Thyroid gland (tissue), 4 donors: ENCODE measurements around the gene ZNF423. TPM values are rescaled to one million over a fixed set of nuclear protein-coding genes. Genes with fewer than 3 reads are reported as not detected.

Experiments
- DNase-seq, 2 donors: peaks; one replicate each; pipeline ENCODE4 v3.0.0-alpha.2; 2019
- H3K27ac ChIP-seq, 3 donors: fragments of 200-600 bp; sonication (generic); 1 replicate in 2 of 3; 2 replicates in 1 of 3; pipeline ENCODE4 v1.5.1; 2016 to 2019; ENCODE audit warnings: mild to moderate bottlenecking in 1 of 3, moderate library complexity in 1 of 3
- H3K27me3 ChIP-seq: fragments of 200-600 bp; sonication (generic); one replicate; pipeline ENCODE4 v1.5.1; 2019
- H3K36me3 ChIP-seq, 2 donors: fragments of 200-600 bp; sonication (generic); one replicate each; pipeline ENCODE4 v1.5.1; 2016 to 2019
- H3K4me1 ChIP-seq, 2 donors: fragments of 200-600 bp; sonication (generic); one replicate each; pipeline ENCODE4 v1.5.1; 2017 to 2019
- H3K4me3 ChIP-seq, 3 donors: fragments of 200-600 bp; sonication (generic); replicated peaks in 1 of 3; 1 replicate in 2 of 3; 2 replicates in 1 of 3; pipeline ENCODE4 v1.5.1; 2016; ENCODE audit warnings: mild to moderate bottlenecking in 1 of 3
- H3K9me3 ChIP-seq: fragments of 200-600 bp; sonication (generic); one replicate; pipeline ENCODE4 v1.5.1; 2017
- POLR2A ChIP-seq, 2 donors: fragments of 450-650 bp; IDR thresholded peaks; one replicate each; pipeline ENCODE4 v1.6.1; 2017; ENCODE audit warnings: antibody characterized with exemption in 2 of 2, mild to moderate bottlenecking in 2 of 2, moderate library complexity in 1 of 2
- WGBS, 2 donors: methylation state at CpG; one replicate each; pipeline ENCODE4 v1.1.5; 2017; 5-methylcytosine and 5-hydroxymethylcytosine counted together
- intact Hi-C: fragments of 100-400 bp; cut with DNase I; formaldehyde crosslinking; loops from one replicate; pipeline ENCODE4 v1.15.1; 2023
- total RNA-seq, 4 donors: library from RNA; depleted of rRNA; stranded (reverse); fragments of >200 nt; gene quantifications; one replicate each; pipeline ENCODE4 v1.2.3, GENCODE V29; 2016
- TF ChIP-seq, protein P1 (sequence below), 6 experiments: fragments of 200-600 bp in 3 of 6; fragments of 450-650 bp in 3 of 6; sonication (generic) in 3 of 6; IDR thresholded peaks; one replicate each; pipeline ENCODE4 v1.5.1; 2016 to 2019; ENCODE audit warnings: antibody characterized with exemption in 6 of 6, mild to moderate bottlenecking in 2 of 6, inconsistent platforms in 1 of 6, moderate library complexity in 1 of 6

Gene ZNF423
- total RNA-seq, 4 donors from 2014 or later = 7.4 to 10.0 (median 8.5) TPM

DNA sequence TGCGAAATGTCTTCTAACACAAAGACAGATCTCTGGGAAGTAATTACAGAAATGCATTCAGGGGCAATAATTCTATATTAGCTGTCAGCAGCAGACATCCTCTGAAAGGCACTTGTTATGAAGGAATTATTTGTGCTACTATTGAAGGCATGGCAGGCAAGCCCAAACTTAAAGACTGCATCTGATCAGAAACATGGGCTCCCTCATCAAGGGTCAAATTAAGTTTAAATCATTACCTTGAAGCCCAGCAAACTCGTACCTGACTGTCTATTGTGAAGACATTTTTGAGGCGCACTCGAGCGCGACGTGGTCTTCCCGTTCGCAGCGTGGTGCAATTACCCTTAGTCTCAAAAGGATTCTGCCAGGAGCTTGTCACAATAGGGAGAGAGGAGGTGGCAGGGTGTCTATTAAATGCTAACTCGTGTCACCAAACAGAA, 110.6 kb downstream of the ZNF423 start:
- DNase-seq = no peak
- H3K4me1 ChIP-seq = peaks cover 4 to 21% of the 10 kb centered on the region in 2 donors
- H3K27me3 ChIP-seq = no peaks in the 10 kb centered on the region
- no peak overlapping the region for H3K27ac ChIP-seq
- TF ChIP-seq, protein P1, sequence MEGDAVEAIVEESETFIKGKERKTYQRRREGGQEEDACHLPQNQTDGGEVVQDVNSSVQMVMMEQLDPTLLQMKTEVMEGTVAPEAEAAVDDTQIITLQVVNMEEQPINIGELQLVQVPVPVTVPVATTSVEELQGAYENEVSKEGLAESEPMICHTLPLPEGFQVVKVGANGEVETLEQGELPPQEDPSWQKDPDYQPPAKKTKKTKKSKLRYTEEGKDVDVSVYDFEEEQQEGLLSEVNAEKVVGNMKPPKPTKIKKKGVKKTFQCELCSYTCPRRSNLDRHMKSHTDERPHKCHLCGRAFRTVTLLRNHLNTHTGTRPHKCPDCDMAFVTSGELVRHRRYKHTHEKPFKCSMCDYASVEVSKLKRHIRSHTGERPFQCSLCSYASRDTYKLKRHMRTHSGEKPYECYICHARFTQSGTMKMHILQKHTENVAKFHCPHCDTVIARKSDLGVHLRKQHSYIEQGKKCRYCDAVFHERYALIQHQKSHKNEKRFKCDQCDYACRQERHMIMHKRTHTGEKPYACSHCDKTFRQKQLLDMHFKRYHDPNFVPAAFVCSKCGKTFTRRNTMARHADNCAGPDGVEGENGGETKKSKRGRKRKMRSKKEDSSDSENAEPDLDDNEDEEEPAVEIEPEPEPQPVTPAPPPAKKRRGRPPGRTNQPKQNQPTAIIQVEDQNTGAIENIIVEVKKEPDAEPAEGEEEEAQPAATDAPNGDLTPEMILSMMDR (IDR thresholded peaks at IDR 0.05) = no peak
- TF ChIP-seq POLR2A (IDR thresholded peaks at IDR 0.05) = no peak
- no peaks in the 10 kb centered on the region for H3K9me3 ChIP-seq
- intact Hi-C loops = no loop called here
- WGBS, 2 donors = 89% methylated on average over 11 of the region's 11 CpGs
- no peak overlapping the region for H3K4me3 ChIP-seq
- no peaks in the 10 kb centered on the region for H3K36me3 ChIP-seq

DNA sequence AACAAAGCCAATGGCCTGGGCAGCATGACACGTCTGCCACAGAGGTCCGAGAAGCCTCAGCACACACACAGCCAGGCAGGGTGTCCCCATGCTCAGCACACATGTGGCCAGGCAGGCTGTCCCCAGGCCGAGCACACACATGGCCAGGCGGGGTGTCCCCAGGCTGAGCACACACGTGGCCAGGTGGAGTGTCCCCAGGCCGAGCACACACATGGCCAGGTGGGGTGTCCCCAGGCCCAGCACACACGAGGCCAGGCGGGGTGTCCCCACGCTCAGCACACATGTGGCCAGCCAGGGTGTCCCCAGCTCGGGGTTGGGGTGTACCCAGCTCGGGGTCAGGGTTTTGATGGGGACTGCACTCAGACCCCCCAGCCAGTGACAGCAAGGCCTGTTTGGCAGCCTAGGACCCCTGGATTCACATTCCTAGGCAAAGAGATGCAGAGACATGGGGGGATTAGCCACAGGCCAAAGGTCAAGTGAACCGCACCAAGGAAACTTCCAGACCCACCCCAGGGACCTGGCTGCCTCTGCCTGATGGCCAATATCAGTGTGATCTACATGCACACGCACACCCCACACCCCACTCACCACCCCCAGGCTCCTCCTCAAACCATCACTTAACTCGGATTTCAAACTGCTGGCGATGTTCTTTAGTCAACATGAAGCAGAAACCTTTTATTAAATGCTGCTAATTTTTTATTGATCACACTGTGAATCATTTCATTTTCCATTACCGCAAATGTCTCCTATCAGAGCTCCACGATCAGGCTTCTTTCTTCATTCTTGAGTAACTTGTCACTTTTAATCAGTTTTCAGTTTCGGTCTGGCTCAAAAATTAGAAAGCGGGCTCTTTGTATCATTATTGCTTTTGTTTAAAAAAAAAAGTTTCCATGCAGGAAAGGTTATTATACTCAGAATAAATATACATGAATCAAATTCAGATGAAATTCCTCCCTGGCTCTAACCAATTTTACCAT, 111.4 kb downstream of the ZNF423 start:
- intact Hi-C loops = no loop called here
- no peak for TF ChIP-seq POLR2A (IDR thresholded peaks at IDR 0.05)
- TF ChIP-seq, protein P1 (IDR thresholded peaks at IDR 0.05) = no peak
- H3K4me3 ChIP-seq = no peak overlapping the region
- H3K9me3 ChIP-seq = no peaks in the 10 kb centered on the region
- WGBS, 2 donors = 95 to 96% methylated on average over 15 to 18 of the region's 19 CpGs
- peaks cover 4 to 16% of the 10 kb centered on the region in 2 donors for H3K4me1 ChIP-seq
- DNase-seq = no peak
- no peak overlapping the region for H3K27ac ChIP-seq
- no peaks in the 10 kb centered on the region for H3K27me3 ChIP-seq
- H3K36me3 ChIP-seq = no peaks in the 10 kb centered on the region

DNA sequence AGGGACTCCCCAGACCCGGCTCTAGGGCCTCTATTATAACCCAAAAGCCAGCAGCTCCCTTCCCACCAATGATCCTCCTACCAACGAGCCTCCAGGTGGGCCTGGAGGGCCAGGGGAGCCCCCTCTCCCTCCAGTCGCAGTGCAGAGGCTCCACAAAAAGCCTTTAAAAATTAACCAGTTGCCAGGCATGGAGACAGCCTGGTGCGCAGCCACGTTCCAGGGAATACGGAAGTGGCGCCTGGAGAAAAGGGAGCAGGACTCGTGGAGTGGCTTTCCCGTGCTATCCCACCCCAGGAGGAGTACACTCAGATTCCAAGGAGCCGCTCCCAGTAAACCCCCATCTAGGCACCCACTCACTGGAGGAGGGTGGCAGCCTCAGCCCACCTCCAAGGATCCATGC, 112.3 kb downstream of the ZNF423 start:
- H3K36me3 ChIP-seq = no peaks in the 10 kb centered on the region
- no peak overlapping the region for H3K27ac ChIP-seq
- no peak for DNase-seq
- no peak overlapping the region for H3K4me3 ChIP-seq
- H3K27me3 ChIP-seq = no peaks in the 10 kb centered on the region
- H3K9me3 ChIP-seq = no peaks in the 10 kb centered on the region
- intact Hi-C loops = no loop called here
- 81 to 91% methylated on average over 9 to 10 of the region's 10 CpGs for WGBS, 2 donors
- peaks cover 4 to 16% of the 10 kb centered on the region in 2 donors for H3K4me1 ChIP-seq
- TF ChIP-seq, protein P1 (IDR thresholded peaks at IDR 0.05) = no peak
- TF ChIP-seq POLR2A (IDR thresholded peaks at IDR 0.05) = no peak

DNA sequence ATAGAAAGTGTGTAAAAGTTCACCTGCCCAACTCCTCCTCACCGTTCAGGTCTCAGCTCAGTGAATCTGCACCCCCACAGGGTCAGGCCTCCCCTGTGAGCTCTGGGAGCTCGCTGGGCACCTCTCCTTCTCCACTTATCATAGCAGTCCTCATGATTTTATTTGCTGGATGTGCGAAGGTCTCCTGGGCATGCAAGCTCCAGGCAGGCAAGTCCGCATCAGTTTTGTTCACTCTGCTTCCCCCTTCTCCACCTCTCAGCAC, 112.8 kb downstream of the ZNF423 start:
- Histone ChIP-seq H3K4me3 (no peak overlapping the region), H3K4me1 (peaks cover 4 to 16% of the 10 kb centered on the region in 2 donors), H3K9me3 (no peaks in the 10 kb centered on the region), H3K27me3 (no peaks in the 10 kb centered on the region), H3K27ac (no peak overlapping the region), H3K36me3 (no peaks in the 10 kb centered on the region)
- intact Hi-C loops = no loop called here
- DNase-seq = peak; percentile 49 to 59
- no peak for TF ChIP-seq POLR2A (IDR thresholded peaks at IDR 0.05)
- TF ChIP-seq, protein P1 (IDR thresholded peaks at IDR 0.05) = no peak
- WGBS, 2 donors = 34 to 64% methylated on average over 4 of the region's 4 CpGs
